CD14-positive monocyte (primary cell): ENCODE data around the gene PLA2G4B. TPM values are rescaled to one million over a fixed set of nuclear protein-coding genes. Genes with fewer than 3 reads are reported as not detected.

ENCODE experiments used
- DNase-seq, 3 donors: peaks; one replicate each; pipeline ENCODE4 v3.0.0-alpha.2; 2011 to 2022
- H2AFZ ChIP-seq: 2 replicates; pipeline ENCODE4 v1.6.0; 2012; ENCODE audit warnings: mild to moderate bottlenecking, low read depth, low read length, inconsistent platforms; ENCODE audit not compliant: insufficient read depth, poor library complexity, severe bottlenecking
- H3K27ac ChIP-seq, 2 donors: 1 replicate in 1 of 2; 2 replicates in 1 of 2; pipeline ENCODE4 v1.5.1; 2012 to 2013; ENCODE audit warnings: low read length in 2 of 2, control low read depth in 1 of 2, inconsistent platforms in 1 of 2, low read depth in 1 of 2, mild to moderate bottlenecking in 1 of 2
- H3K27me3 ChIP-seq, 2 donors: one replicate each; pipeline versions ENCODE4 v1.6.0 to v1.6.1; 2011 to 2013; ENCODE audit warnings: low read length in 2 of 2; ENCODE audit not compliant: control insufficient read depth in 2 of 2, insufficient read depth in 2 of 2
- H3K36me3 ChIP-seq, 2 donors: replicated peaks in 1 of 2; 1 replicate in 1 of 2; 2 replicates in 1 of 2; pipeline versions ENCODE4 v1.5.1 to v1.6.1; 2012 to 2013; ENCODE audit warnings: low read length in 2 of 2, control low read depth in 1 of 2, inconsistent platforms in 1 of 2, mild to moderate bottlenecking in 1 of 2; ENCODE audit not compliant: insufficient read depth in 2 of 2, control insufficient read depth in 1 of 2
- H3K4me1 ChIP-seq, 2 donors: 1 replicate in 1 of 2; 2 replicates in 1 of 2; pipeline versions ENCODE4 v1.5.1 to v1.6.1; 2012 to 2013; ENCODE audit warnings: low read length in 2 of 2, control low read depth in 1 of 2, inconsistent platforms in 1 of 2, mild to moderate bottlenecking in 1 of 2, moderate library complexity in 1 of 2; ENCODE audit not compliant: insufficient read depth in 2 of 2, control insufficient read depth in 1 of 2
- H3K4me2 ChIP-seq: replicated peaks from 2 replicates; pipeline ENCODE3; 2012; ENCODE audit warnings: low read length, moderate library complexity, mild to moderate bottlenecking; ENCODE audit not compliant: poor library complexity, severe bottlenecking; ENCODE audit errors: extremely low read depth
- H3K4me3 ChIP-seq, 3 experiments: fragments of 200-600 bp in 1 of 3; sonication (generic) in 1 of 3; replicated peaks in 1 of 3; 1 replicate in 2 of 3; 2 replicates in 1 of 3; pipeline ENCODE4 v1.5.1; 2011 to 2013; ENCODE audit warnings: low read length in 3 of 3, mild to moderate bottlenecking in 3 of 3, control low read depth in 2 of 3, low read depth in 2 of 3, inconsistent platforms in 1 of 3, moderate library complexity in 1 of 3
- H3K79me2 ChIP-seq: 2 replicates; pipeline ENCODE4 v1.6.0; 2012; ENCODE audit warnings: mild to moderate bottlenecking, control low read depth, inconsistent platforms, low read length, moderate library complexity; ENCODE audit not compliant: insufficient read depth
- H3K9ac ChIP-seq: 2 replicates; pipeline ENCODE4 v1.6.0; 2017; ENCODE audit warnings: low read length, mild to moderate bottlenecking; ENCODE audit not compliant: insufficient read depth, poor library complexity, severe bottlenecking
- H3K9me3 ChIP-seq, 2 donors: replicated peaks in 1 of 2; 1 replicate in 1 of 2; 2 replicates in 1 of 2; pipeline versions ENCODE4 v1.5.1 to v1.6.1; 2012 to 2013; ENCODE audit warnings: low read length in 2 of 2, control low read depth in 1 of 2; ENCODE audit not compliant: control insufficient read depth in 1 of 2, insufficient read depth in 1 of 2
- H4K20me1 ChIP-seq: 2 replicates; pipeline ENCODE4 v1.6.0; 2012; ENCODE audit warnings: mild to moderate bottlenecking, low read length, control low read depth, moderate library complexity; ENCODE audit not compliant: insufficient read depth
- H3K27ac Mint-ChIP-seq, 7 donors: one replicate each; pipeline ENCODE4 v1.8.0; 2020; ENCODE audit warnings: mild to moderate bottlenecking in 7 of 7, mixed read lengths in 7 of 7, moderate library complexity in 6 of 7, inconsistent platforms in 2 of 7
- H3K27me3 Mint-ChIP-seq, 3 donors: one replicate each; pipeline ENCODE4 v1.8.0; 2021 to 2022; ENCODE audit warnings: low read depth in 3 of 3, mild to moderate bottlenecking in 3 of 3, mixed read lengths in 3 of 3, moderate library complexity in 3 of 3, inconsistent platforms in 1 of 3
- H3K36me3 Mint-ChIP-seq, 2 donors: one replicate each; pipeline ENCODE4 v1.8.0; 2020; ENCODE audit warnings: mixed read lengths in 2 of 2, inconsistent platforms in 1 of 2, mild to moderate bottlenecking in 1 of 2
- H3K4me1 Mint-ChIP-seq: one replicate; pipeline ENCODE4 v1.8.0; 2020; ENCODE audit warnings: mild to moderate bottlenecking, mixed read lengths
- H3K4me3 Mint-ChIP-seq, 2 donors: one replicate each; pipeline ENCODE4 v1.8.0; 2020; ENCODE audit warnings: mild to moderate bottlenecking in 2 of 2, mixed read lengths in 2 of 2, moderate library complexity in 1 of 2
- H3K9me3 Mint-ChIP-seq, 7 donors: one replicate each; pipeline ENCODE4 v1.8.0; 2020 to 2022; ENCODE audit warnings: mixed read lengths in 7 of 7, mild to moderate bottlenecking in 6 of 7, moderate library complexity in 6 of 7, inconsistent platforms in 2 of 7
- CTCF ChIP-seq: fragments of 200-600 bp; IDR thresholded peaks from one replicate; pipeline ENCODE4 v1.8.0; 2022; ENCODE audit warnings: antibody characterized with exemption, mild to moderate bottlenecking
- WGBS: methylation state at CpG from one replicate; pipeline ENCODE4 v1.1.5; 2013; ENCODE audit warnings: missing lambda C conversion rate; ENCODE audit not compliant: insufficient coverage; 5-methylcytosine and 5-hydroxymethylcytosine counted together
- intact Hi-C, 2 donors: fragments of 100-400 bp; cut with micrococcal nuclease; formaldehyde crosslinking; loops; one replicate each; pipeline versions ENCODE4 v1.15.0 to v1.15.1; 2023
- polyA plus RNA-seq, 3 donors: library from polyadenylated mRNA; depleted of rRNA in 1 of 3; unstranded in 2 of 3; stranded (reverse) in 1 of 3; fragments of 300-500 nt in 2 of 3; fragments of >200 nt in 1 of 3; fragmentation: Illumina TruSeq in 2 of 3; gene quantifications; 1 replicate in 2 of 3; 2 replicates in 1 of 3; pipeline ENCODE4 v1.2.3, GENCODE V29; 2012 to 2021

PLA2G4B gene
- polyA plus RNA-seq, 3 donors, result 0.31 to 32.1 (median 1.6) TPM

DNA sequence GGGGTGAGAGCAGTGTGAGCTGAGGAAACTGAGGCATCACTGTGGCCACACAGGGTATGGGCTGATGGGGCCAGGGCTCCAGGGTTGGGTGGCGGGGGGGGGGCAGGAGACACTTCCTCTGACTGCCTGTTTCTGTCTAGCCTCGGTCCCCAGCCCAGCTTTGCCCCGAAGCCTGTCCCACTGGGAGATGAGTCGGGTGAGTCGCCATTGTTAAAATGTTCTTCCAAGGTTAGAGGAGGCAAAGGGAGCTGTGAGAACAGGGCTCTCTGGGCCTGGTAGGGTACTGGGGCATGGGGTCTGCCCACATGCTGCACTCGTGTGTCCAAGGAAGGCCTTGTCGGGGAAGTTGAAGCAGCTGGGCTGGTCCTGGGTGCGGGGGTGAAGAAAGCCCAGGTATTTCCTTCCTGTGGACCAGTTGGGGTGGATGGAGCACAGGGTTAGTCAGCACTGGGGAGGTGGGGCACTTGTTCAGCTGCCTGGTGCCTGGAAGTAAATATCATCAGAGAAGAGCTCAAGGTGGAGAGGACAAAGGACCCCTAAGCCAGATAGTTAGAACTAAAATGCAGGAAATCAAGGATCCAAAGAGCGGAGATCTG, 19.1 kb upstream of the PLA2G4B start:
- Histone ChIP-seq H4K20me1 (no peaks in the 10 kb centered on the region), H3K27ac (no peak overlapping the region), H3K4me2 (no peak overlapping the region), H3K4me3 (no peak overlapping the region), H3K9ac (no peak overlapping the region), H3K27me3 (no peaks in the 10 kb centered on the region), H3K4me1 (no peaks in the 10 kb centered on the region), H3K9me3 (no peaks in the 10 kb centered on the region), H3K36me3 (peaks cover 67 to 100% of the 10 kb centered on the region in 2 donors), H3K79me2 (no peaks in the 10 kb centered on the region), H2AFZ (no peak overlapping the region)
- H3K27me3 Mint-ChIP-seq, result peaks cover 0 to 2% (median 1%) of the 10 kb centered on the region in 3 donors
- H3K36me3 Mint-ChIP-seq, result peaks cover 84 to 95% of the 10 kb centered on the region in 2 donors
- H3K27ac Mint-ChIP-seq, result peak overlapping the region in 2 of 7 donors; percentile 44 to 67
- WGBS, result 82% methylated on average over 6 of the region's 9 CpGs
- intact Hi-C loops, result loop anchor here (10.0 kb wide), 2 partner anchors 85 to 125 kb away; no protein-coding TSS in a partner anchor
- H3K9me3 Mint-ChIP-seq, result no peaks in the 10 kb centered on the region
- H3K4me3 Mint-ChIP-seq, result no peak overlapping the region
- H3K4me1 Mint-ChIP-seq, result no peaks in the 10 kb centered on the region
- no peak for TF ChIP-seq CTCF
- no peak for DNase-seq

- no peaks in the 10 kb centered on the region for H3K9me3 ChIP-seq
- no peak overlapping the region for H3K9ac ChIP-seq
- H3K36me3 Mint-ChIP-seq, result peaks cover 77 to 94% of the 10 kb centered on the region in 2 donors
- H3K79me2 ChIP-seq, result no peaks in the 10 kb centered on the region
- no peak overlapping the region for H3K4me3 Mint-ChIP-seq
- H4K20me1 ChIP-seq, result no peaks in the 10 kb centered on the region
- no peak overlapping the region for H2AFZ ChIP-seq
- no peak overlapping the region for H3K27ac Mint-ChIP-seq
- 98% methylated on average over 6 of the region's 6 CpGs for WGBS
- DNase-seq, result no peak
- H3K4me1 ChIP-seq, result no peaks in the 10 kb centered on the region
- no peaks in the 10 kb centered on the region for H3K4me1 Mint-ChIP-seq
- no peak overlapping the region for H3K4me2 ChIP-seq
- H3K27me3 Mint-ChIP-seq, result peaks cover 0 to 2% (median 2%) of the 10 kb centered on the region in 3 donors
- TF ChIP-seq CTCF, result no peak
- H3K9me3 Mint-ChIP-seq, result no peaks in the 10 kb centered on the region
- no peak overlapping the region for H3K4me3 ChIP-seq
- H3K27me3 ChIP-seq, result no peaks in the 10 kb centered on the region
- intact Hi-C loops, result loop anchor here in 1 of 2 donors (10.0 kb wide), 1 partner anchor 84 kb away; no protein-coding TSS in a partner anchor
- peaks cover 63 to 100% of the 10 kb centered on the region in 2 donors for H3K36me3 ChIP-seq
- H3K27ac ChIP-seq, result no peak overlapping the region
Observed at GRCh38 chr15:41820791-41821423, 17.7 kb upstream of the PLA2G4B start.
